22Rv1 (cell line): ENCODE measurements around the gene SKI.

ENCODE experiments used
- ZFX ChIP-seq: fragments of 450-650 bp; IDR thresholded peaks from 2 replicates; pipeline ENCODE4 v1.6.1; 2017; ENCODE audit warnings: antibody characterized with exemption, borderline replicate concordance
- TF ChIP-seq, protein P1 (sequence below): fragments of 450-650 bp; IDR thresholded peaks from 2 replicates; pipeline ENCODE4 v1.5.1; 2017; ENCODE audit warnings: mild to moderate bottlenecking

DNA sequence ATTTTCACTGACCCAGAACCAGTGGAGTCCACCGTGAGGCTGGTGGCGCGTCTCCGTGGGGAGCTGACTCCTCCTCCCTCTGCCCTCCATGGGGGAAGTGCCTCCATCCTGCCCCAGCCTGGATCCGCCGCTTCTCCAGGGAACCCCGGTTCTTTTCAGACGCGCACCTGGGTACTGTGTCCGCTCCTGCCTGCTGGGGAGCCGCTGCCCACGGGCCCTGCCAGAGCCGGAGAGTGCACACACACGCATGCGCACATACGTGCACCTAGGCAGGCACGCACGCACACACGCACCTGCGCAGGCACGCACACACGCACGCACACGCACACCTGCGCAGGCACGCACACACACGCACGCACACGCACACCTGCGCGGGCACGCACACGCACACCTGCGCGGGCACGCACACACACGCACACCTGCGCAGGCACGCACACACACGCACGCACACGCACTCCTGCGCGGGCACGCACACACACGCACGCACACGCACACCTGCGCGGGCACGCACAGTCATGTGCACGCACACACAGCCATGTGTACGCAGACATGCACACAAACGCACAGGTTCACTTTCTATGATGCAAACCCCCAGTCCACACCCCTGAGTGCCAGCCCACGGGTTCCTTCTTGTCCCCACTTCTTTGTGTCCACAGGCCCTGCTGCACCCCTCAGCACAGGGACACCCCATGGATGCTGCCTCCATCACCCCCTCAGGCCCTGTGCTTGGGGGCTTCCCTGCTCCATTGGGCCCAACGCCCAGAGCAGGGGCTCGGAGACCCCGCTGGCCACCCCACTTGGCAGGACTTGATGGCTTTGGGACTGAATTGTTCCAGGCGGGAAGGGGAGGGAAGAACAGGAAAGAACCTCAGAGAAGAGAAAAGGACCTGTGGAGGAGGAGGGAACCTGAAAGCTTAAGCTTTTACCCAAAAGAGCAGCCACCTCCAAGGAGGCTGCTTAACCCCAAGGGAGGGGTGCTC, 120.5 kb downstream of the SKI start:
- TF ChIP-seq, protein P1, sequence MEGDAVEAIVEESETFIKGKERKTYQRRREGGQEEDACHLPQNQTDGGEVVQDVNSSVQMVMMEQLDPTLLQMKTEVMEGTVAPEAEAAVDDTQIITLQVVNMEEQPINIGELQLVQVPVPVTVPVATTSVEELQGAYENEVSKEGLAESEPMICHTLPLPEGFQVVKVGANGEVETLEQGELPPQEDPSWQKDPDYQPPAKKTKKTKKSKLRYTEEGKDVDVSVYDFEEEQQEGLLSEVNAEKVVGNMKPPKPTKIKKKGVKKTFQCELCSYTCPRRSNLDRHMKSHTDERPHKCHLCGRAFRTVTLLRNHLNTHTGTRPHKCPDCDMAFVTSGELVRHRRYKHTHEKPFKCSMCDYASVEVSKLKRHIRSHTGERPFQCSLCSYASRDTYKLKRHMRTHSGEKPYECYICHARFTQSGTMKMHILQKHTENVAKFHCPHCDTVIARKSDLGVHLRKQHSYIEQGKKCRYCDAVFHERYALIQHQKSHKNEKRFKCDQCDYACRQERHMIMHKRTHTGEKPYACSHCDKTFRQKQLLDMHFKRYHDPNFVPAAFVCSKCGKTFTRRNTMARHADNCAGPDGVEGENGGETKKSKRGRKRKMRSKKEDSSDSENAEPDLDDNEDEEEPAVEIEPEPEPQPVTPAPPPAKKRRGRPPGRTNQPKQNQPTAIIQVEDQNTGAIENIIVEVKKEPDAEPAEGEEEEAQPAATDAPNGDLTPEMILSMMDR, result no peak
- no peak for TF ChIP-seq ZFX
